ENCODE results near the gene PRDM16. TPM values are rescaled to one million over a fixed set of nuclear protein-coding genes. Genes with fewer than 3 reads are reported as not detected.

PRDM16 gene
- total RNA-seq, 2 experiments from 2014 or later = not detected

GRCh38 chr1:3160647-3161145 is 91.7 kb downstream of the PRDM16 start:
- no peak overlapping the region for H3K4me3 ChIP-seq (ENCODE audit: low read depth, low read length, poor library complexity, severe bottlenecking)
- ChIA-PET POLR2A (no interaction called here), CTCF (ENCODE audit: unreplicated experiment) (no interaction called here)
- intact Hi-C loops (cut with micrococcal nuclease; ENCODE audit: unreplicated experiment) = no loop called here
- no peaks in the 10 kb centered on the region for H3K9me3 ChIP-seq (ENCODE audit: low read length)
- H3K9me2 ChIP-seq (ENCODE audit: insufficient read depth, low read length) = no peaks in the 10 kb centered on the region
- no peaks in the 10 kb centered on the region for H4K20me1 ChIP-seq (ENCODE audit: insufficient read depth, low read length)
- no peak overlapping the region for H3K27ac ChIP-seq (ENCODE audit: low read depth, low read length, poor library complexity, severe bottlenecking)
- H3K4me2 ChIP-seq (ENCODE audit: low read length) = no peak overlapping the region
- H3K4me1 ChIP-seq (ENCODE audit: insufficient read depth, low read length, poor library complexity, severe bottlenecking) = no peaks in the 10 kb centered on the region
- no TSS peak for BruUV-seq (replicated peaks)
- no peak for TF ChIP-seq CTCF (conservative IDR thresholded peaks at IDR 0.05; ENCODE audit: low read length)
- TF ChIP-seq EZH2phosphoT487 (IDR thresholded peaks at IDR 0.05; ENCODE audit: borderline replicate concordance, low read depth, low read length) = no peak
- no peak overlapping the region for H2AFZ ChIP-seq (ENCODE audit: low read length)
- DNase-seq (ENCODE audit: low spot score) = no peak
- no peaks in the 10 kb centered on the region for H3K36me3 ChIP-seq (ENCODE audit: insufficient read depth, low read length)
- H3K79me2 ChIP-seq (ENCODE audit: insufficient read depth, low read depth, low read length) = no peaks in the 10 kb centered on the region

GRCh38 chr1:3161176-3161840 is 92.3 kb downstream of the PRDM16 start:
- TF ChIP-seq CTCF (conservative IDR thresholded peaks at IDR 0.05; ENCODE audit: low read length) (no peak), EZH2phosphoT487 (IDR thresholded peaks at IDR 0.05; ENCODE audit: borderline replicate concordance, low read depth, low read length) (no peak)
- H3K9me3 ChIP-seq (ENCODE audit: low read length) = no peaks in the 10 kb centered on the region
- ChIA-PET CTCF (ENCODE audit: unreplicated experiment) (no interaction called here), POLR2A (no interaction called here)
- no peaks in the 10 kb centered on the region for H4K20me1 ChIP-seq (ENCODE audit: insufficient read depth, low read length)
- no peaks in the 10 kb centered on the region for H3K79me2 ChIP-seq (ENCODE audit: insufficient read depth, low read depth, low read length)
- H3K4me3 ChIP-seq (ENCODE audit: low read depth, low read length, poor library complexity, severe bottlenecking) = no peak overlapping the region
- H3K9me2 ChIP-seq (ENCODE audit: insufficient read depth, low read length) = no peaks in the 10 kb centered on the region
- no peaks in the 10 kb centered on the region for H3K36me3 ChIP-seq (ENCODE audit: insufficient read depth, low read length)
- no peak overlapping the region for H2AFZ ChIP-seq (ENCODE audit: low read length)
- no peak for DNase-seq (ENCODE audit: low spot score)
- intact Hi-C loops (cut with micrococcal nuclease; ENCODE audit: unreplicated experiment) = no loop called here
- no peak overlapping the region for H3K27ac ChIP-seq (ENCODE audit: low read depth, low read length, poor library complexity, severe bottlenecking)
- no peaks in the 10 kb centered on the region for H3K4me1 ChIP-seq (ENCODE audit: insufficient read depth, low read length, poor library complexity, severe bottlenecking)
- BruUV-seq (replicated peaks) = no TSS peak
- no peak overlapping the region for H3K4me2 ChIP-seq (ENCODE audit: low read length)

GRCh38 chr1:3162322-3162882 is 93.4 kb downstream of the PRDM16 start:
- Histone ChIP-seq H3K79me2 (ENCODE audit: insufficient read depth, low read depth, low read length) (no peaks in the 10 kb centered on the region), H3K9me2 (ENCODE audit: insufficient read depth, low read length) (no peaks in the 10 kb centered on the region), H4K20me1 (ENCODE audit: insufficient read depth, low read length) (no peaks in the 10 kb centered on the region), H3K4me2 (ENCODE audit: low read length) (no peak overlapping the region), H3K27ac (ENCODE audit: low read depth, low read length, poor library complexity, severe bottlenecking) (no peak overlapping the region), H2AFZ (ENCODE audit: low read length) (no peak overlapping the region), H3K4me1 (ENCODE audit: insufficient read depth, low read length, poor library complexity, severe bottlenecking) (no peaks in the 10 kb centered on the region), H3K4me3 (ENCODE audit: low read depth, low read length, poor library complexity, severe bottlenecking) (no peak overlapping the region), H3K9me3 (ENCODE audit: low read length) (no peaks in the 10 kb centered on the region), H3K36me3 (ENCODE audit: insufficient read depth, low read length) (no peaks in the 10 kb centered on the region)
- DNase-seq (ENCODE audit: low spot score) = no peak
- intact Hi-C loops (cut with micrococcal nuclease; ENCODE audit: unreplicated experiment) = no loop called here
- BruUV-seq (replicated peaks) = no TSS peak
- CTCF ChIA-PET (ENCODE audit: unreplicated experiment) = no interaction called here
- TF ChIP-seq CTCF (conservative IDR thresholded peaks at IDR 0.05; ENCODE audit: low read length) (no peak), EZH2phosphoT487 (IDR thresholded peaks at IDR 0.05; ENCODE audit: borderline replicate concordance, low read depth, low read length) (no peak)
- POLR2A ChIA-PET = no interaction called here
